ENCODE data around the gene ITPR1.

ITPR1 gene

GRCh38 chr3:4831580-4831950 lies 338.4 kb downstream of the ITPR1 start:
- ATAC-seq: peak; percentile 72
- TF ChIP-seq ZNF8 (CRISPR knock-in tag; IDR thresholded peaks at IDR 0.05) (no peak), BACH2 (CRISPR knock-in tag; IDR thresholded peaks at IDR 0.05; ENCODE audit: borderline replicate concordance) (no peak), TCF4 (CRISPR knock-in tag; IDR thresholded peaks at IDR 0.05; ENCODE audit: borderline replicate concordance) (no peak), TOX (CRISPR knock-in tag; IDR thresholded peaks at IDR 0.05; ENCODE audit: borderline replicate concordance) (no peak), ESRRG (CRISPR knock-in tag; IDR thresholded peaks at IDR 0.05) (no peak), ZFP3 (CRISPR knock-in tag; IDR thresholded peaks at IDR 0.05) (no peak), ISL1 (CRISPR knock-in tag; IDR thresholded peaks at IDR 0.05) (no peak), ZC3H10 (CRISPR knock-in tag; IDR thresholded peaks at IDR 0.05) (no peak), CSDC2 (CRISPR knock-in tag; IDR thresholded peaks at IDR 0.05) (no peak), SNAI2 (CRISPR knock-in tag; IDR thresholded peaks at IDR 0.05) (no peak), ZNF70 (CRISPR knock-in tag; IDR thresholded peaks at IDR 0.05) (no peak), GLIS3 (CRISPR knock-in tag; IDR thresholded peaks at IDR 0.05) (no peak)

- TF ChIP-seq ZNF70 (CRISPR knock-in tag; IDR thresholded peaks at IDR 0.05) (no peak), SNAI2 (CRISPR knock-in tag; IDR thresholded peaks at IDR 0.05) (no peak), TOX (CRISPR knock-in tag; IDR thresholded peaks at IDR 0.05; ENCODE audit: borderline replicate concordance) (no peak), GLIS3 (CRISPR knock-in tag; IDR thresholded peaks at IDR 0.05) (no peak), CSRNP3 (CRISPR knock-in tag; IDR thresholded peaks at IDR 0.05) (no peak), ZNF8 (CRISPR knock-in tag; IDR thresholded peaks at IDR 0.05) (no peak), ARNTL (CRISPR knock-in tag; IDR thresholded peaks at IDR 0.05; ENCODE audit: borderline replicate concordance, low read depth) (no peak), ZFP3 (CRISPR knock-in tag; IDR thresholded peaks at IDR 0.05) (no peak), TCF4 (CRISPR knock-in tag; IDR thresholded peaks at IDR 0.05; ENCODE audit: borderline replicate concordance) (no peak), ZC3H10 (CRISPR knock-in tag; IDR thresholded peaks at IDR 0.05) (no peak), CREB5 (CRISPR knock-in tag; IDR thresholded peaks at IDR 0.05; ENCODE audit: low read depth) (no peak), ESRRG (CRISPR knock-in tag; IDR thresholded peaks at IDR 0.05) (no peak), BACH2 (CRISPR knock-in tag; IDR thresholded peaks at IDR 0.05; ENCODE audit: borderline replicate concordance) (no peak), RARB (CRISPR knock-in tag; IDR thresholded peaks at IDR 0.05) (no peak)
- ATAC-seq: no peak
Observed at GRCh38 chr3:4833471-4833870, 340.3 kb downstream of the ITPR1 start.

GRCh38 chr3:4834403-4834866 lies 341.3 kb downstream of the ITPR1 start:
- no peak for ATAC-seq
- no peak for TF ChIP-seq GLIS3 (CRISPR knock-in tag; IDR thresholded peaks at IDR 0.05)
- no peak for TF ChIP-seq OSR1 (CRISPR knock-in tag; IDR thresholded peaks at IDR 0.05)
- no peak for TF ChIP-seq ISL1 (CRISPR knock-in tag; IDR thresholded peaks at IDR 0.05)
- TF ChIP-seq PATZ1 (CRISPR knock-in tag; IDR thresholded peaks at IDR 0.05; ENCODE audit: borderline replicate concordance): no peak
- no peak for TF ChIP-seq SNAI2 (CRISPR knock-in tag; IDR thresholded peaks at IDR 0.05)
- TF ChIP-seq TCF4 (CRISPR knock-in tag; IDR thresholded peaks at IDR 0.05; ENCODE audit: borderline replicate concordance): no peak
- no peak for TF ChIP-seq RARB (CRISPR knock-in tag; IDR thresholded peaks at IDR 0.05)
- TF ChIP-seq PPARA (CRISPR knock-in tag; IDR thresholded peaks at IDR 0.05; ENCODE audit: borderline replicate concordance): no peak
- no peak for TF ChIP-seq CSRNP3 (CRISPR knock-in tag; IDR thresholded peaks at IDR 0.05)
- TF ChIP-seq ZNF8 (CRISPR knock-in tag; IDR thresholded peaks at IDR 0.05): no peak
- TF ChIP-seq ESRRG (CRISPR knock-in tag; IDR thresholded peaks at IDR 0.05): no peak
- TF ChIP-seq ARNTL (CRISPR knock-in tag; IDR thresholded peaks at IDR 0.05; ENCODE audit: borderline replicate concordance, low read depth): no peak
- no peak for TF ChIP-seq BACH2 (CRISPR knock-in tag; IDR thresholded peaks at IDR 0.05; ENCODE audit: borderline replicate concordance)
- TF ChIP-seq ZFP30 (CRISPR knock-in tag; IDR thresholded peaks at IDR 0.05): no peak
- no peak for TF ChIP-seq CREB5 (CRISPR knock-in tag; IDR thresholded peaks at IDR 0.05; ENCODE audit: low read depth)
- TF ChIP-seq ZNF565 (CRISPR knock-in tag; conservative IDR thresholded peaks at IDR 0.05; ENCODE audit: low read depth): no peak
- TF ChIP-seq CSDC2 (CRISPR knock-in tag; IDR thresholded peaks at IDR 0.05): no peak
- no peak for TF ChIP-seq POU6F1 (CRISPR knock-in tag; IDR thresholded peaks at IDR 0.05; ENCODE audit: borderline replicate concordance, low read depth)
- TF ChIP-seq TSHZ2 (CRISPR knock-in tag; IDR thresholded peaks at IDR 0.05): no peak
- TF ChIP-seq ZFP3 (CRISPR knock-in tag; IDR thresholded peaks at IDR 0.05): no peak

Measured in SK-N-SH treated with all-trans-retinoic acid at 6 μM for 48 hours (cell line).